SK-N-SH treated with all-trans-retinoic acid at 6 μM for 48 hours (cell line): Measurements from ENCODE around the gene PIEZO1.

ENCODE experiments used
- ARNTL ChIP-seq: fragments of 450-650 bp; formaldehyde crosslinking; IDR thresholded peaks from 2 replicates; pipeline ENCODE4 v1.5.0; 2020; ENCODE audit warnings: low read depth, mild to moderate bottlenecking, moderate library complexity, borderline replicate concordance
- CSDC2 ChIP-seq: fragments of 250-450 bp; sonication (Bioruptor Pico); IDR thresholded peaks from 2 replicates; pipeline ENCODE4 v1.5.0; 2020; ENCODE audit warnings: mild to moderate bottlenecking, moderate library complexity
- GLIS3 ChIP-seq: fragments of 250-450 bp; sonication (Bioruptor Pico); IDR thresholded peaks from 2 replicates; pipeline ENCODE4 v1.5.0; 2020; ENCODE audit warnings: mild to moderate bottlenecking, moderate library complexity
- ISL1 ChIP-seq: fragments of 250-450 bp; sonication (Bioruptor Pico); IDR thresholded peaks from 2 replicates; pipeline ENCODE4 v2.1.2; 2022; ENCODE audit warnings: mild to moderate bottlenecking, moderate library complexity
- PPARA ChIP-seq: fragments of 250-450 bp; sonication (Bioruptor Pico); IDR thresholded peaks from 2 replicates; pipeline ENCODE4 v1.5.0; 2020; ENCODE audit warnings: mild to moderate bottlenecking, borderline replicate concordance
- RARB ChIP-seq: fragments of 250-450 bp; sonication (Bioruptor Pico); IDR thresholded peaks from 2 replicates; pipeline ENCODE4 v1.8.0; 2021; ENCODE audit warnings: mild to moderate bottlenecking, moderate library complexity
- ZC3H10 ChIP-seq: fragments of 250-450 bp; sonication (Bioruptor Pico); IDR thresholded peaks from 2 replicates; pipeline ENCODE4 v1.5.1; 2021; ENCODE audit warnings: mild to moderate bottlenecking, moderate library complexity
- TF ChIP-seq, protein P1 (sequence below): fragments of 250-450 bp; sonication (Bioruptor Pico); IDR thresholded peaks from 2 replicates; pipeline ENCODE4 v1.5.0; 2020; ENCODE audit warnings: mild to moderate bottlenecking, moderate library complexity
- TF ChIP-seq, protein P2 (sequence below): fragments of 250-450 bp; sonication (Bioruptor Pico); IDR thresholded peaks from 2 replicates; pipeline ENCODE4 v1.8.0; 2021; ENCODE audit warnings: low read depth, mild to moderate bottlenecking, moderate library complexity, borderline replicate concordance
- TF ChIP-seq, protein P3 (sequence below): fragments of 250-450 bp; sonication (Bioruptor Pico); IDR thresholded peaks from 2 replicates; pipeline ENCODE4 v1.8.0; 2020; ENCODE audit warnings: mild to moderate bottlenecking, moderate library complexity, borderline replicate concordance

- no peak for TF ChIP-seq ZC3H10 (CRISPR knock-in tag)
- TF ChIP-seq ARNTL = no peak
- TF ChIP-seq ISL1 (CRISPR knock-in tag) = no peak
- TF ChIP-seq, protein P1, sequence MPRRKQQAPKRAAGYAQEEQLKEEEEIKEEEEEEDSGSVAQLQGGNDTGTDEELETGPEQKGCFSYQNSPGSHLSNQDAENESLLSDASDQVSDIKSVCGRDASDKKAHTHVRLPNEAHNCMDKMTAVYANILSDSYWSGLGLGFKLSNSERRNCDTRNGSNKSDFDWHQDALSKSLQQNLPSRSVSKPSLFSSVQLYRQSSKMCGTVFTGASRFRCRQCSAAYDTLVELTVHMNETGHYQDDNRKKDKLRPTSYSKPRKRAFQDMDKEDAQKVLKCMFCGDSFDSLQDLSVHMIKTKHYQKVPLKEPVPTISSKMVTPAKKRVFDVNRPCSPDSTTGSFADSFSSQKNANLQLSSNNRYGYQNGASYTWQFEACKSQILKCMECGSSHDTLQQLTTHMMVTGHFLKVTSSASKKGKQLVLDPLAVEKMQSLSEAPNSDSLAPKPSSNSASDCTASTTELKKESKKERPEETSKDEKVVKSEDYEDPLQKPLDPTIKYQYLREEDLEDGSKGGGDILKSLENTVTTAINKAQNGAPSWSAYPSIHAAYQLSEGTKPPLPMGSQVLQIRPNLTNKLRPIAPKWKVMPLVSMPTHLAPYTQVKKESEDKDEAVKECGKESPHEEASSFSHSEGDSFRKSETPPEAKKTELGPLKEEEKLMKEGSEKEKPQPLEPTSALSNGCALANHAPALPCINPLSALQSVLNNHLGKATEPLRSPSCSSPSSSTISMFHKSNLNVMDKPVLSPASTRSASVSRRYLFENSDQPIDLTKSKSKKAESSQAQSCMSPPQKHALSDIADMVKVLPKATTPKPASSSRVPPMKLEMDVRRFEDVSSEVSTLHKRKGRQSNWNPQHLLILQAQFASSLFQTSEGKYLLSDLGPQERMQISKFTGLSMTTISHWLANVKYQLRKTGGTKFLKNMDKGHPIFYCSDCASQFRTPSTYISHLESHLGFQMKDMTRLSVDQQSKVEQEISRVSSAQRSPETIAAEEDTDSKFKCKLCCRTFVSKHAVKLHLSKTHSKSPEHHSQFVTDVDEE = no peak
- TF ChIP-seq RARB (CRISPR knock-in tag) = no peak
- TF ChIP-seq GLIS3 (CRISPR knock-in tag) = no peak
- TF ChIP-seq, protein P2, sequence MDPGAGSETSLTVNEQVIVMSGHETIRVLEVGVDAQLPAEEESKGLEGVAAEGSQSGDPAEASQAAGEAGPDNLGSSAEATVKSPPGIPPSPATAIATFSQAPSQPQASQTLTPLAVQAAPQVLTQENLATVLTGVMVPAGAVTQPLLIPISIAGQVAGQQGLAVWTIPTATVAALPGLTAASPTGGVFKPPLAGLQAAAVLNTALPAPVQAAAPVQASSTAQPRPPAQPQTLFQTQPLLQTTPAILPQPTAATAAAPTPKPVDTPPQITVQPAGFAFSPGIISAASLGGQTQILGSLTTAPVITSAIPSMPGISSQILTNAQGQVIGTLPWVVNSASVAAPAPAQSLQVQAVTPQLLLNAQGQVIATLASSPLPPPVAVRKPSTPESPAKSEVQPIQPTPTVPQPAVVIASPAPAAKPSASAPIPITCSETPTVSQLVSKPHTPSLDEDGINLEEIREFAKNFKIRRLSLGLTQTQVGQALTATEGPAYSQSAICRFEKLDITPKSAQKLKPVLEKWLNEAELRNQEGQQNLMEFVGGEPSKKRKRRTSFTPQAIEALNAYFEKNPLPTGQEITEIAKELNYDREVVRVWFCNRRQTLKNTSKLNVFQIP (CRISPR knock-in tag) = no peak
- TF ChIP-seq, protein P3, sequence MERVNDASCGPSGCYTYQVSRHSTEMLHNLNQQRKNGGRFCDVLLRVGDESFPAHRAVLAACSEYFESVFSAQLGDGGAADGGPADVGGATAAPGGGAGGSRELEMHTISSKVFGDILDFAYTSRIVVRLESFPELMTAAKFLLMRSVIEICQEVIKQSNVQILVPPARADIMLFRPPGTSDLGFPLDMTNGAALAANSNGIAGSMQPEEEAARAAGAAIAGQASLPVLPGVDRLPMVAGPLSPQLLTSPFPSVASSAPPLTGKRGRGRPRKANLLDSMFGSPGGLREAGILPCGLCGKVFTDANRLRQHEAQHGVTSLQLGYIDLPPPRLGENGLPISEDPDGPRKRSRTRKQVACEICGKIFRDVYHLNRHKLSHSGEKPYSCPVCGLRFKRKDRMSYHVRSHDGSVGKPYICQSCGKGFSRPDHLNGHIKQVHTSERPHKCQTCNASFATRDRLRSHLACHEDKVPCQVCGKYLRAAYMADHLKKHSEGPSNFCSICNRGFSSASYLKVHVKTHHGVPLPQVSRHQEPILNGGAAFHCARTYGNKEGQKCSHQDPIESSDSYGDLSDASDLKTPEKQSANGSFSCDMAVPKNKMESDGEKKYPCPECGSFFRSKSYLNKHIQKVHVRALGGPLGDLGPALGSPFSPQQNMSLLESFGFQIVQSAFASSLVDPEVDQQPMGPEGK (CRISPR knock-in tag) = no peak
- TF ChIP-seq CSDC2 (CRISPR knock-in tag) = no peak
- no peak for TF ChIP-seq PPARA
Observed at GRCh38 chr16:88827727-88828126, 42.7 kb upstream of the PIEZO1 start.
